ENCODE data around the gene UTP3. TPM values are rescaled to one million over a fixed set of nuclear protein-coding genes. Genes with fewer than 3 reads are reported as not detected.
"Not testable (repeated sequence)": the region's sequence is repeated elsewhere in the genome, so short reads cannot be mapped to it uniquely, and the experiment has no call there.

UTP3 gene
- total RNA-seq, 1 donor from 2014 or later = 38.5 TPM

- Mint-ChIP-seq H3K36me3 (ENCODE audit: low read depth) (peaks cover 34% of the 10 kb centered on the region), H3K27ac (peak overlapping the region; percentile 100), H3K27me3 (no peaks in the 10 kb centered on the region), H3K9me3 (no peaks in the 10 kb centered on the region), H3K4me1 (peaks cover 46% of the 10 kb centered on the region), H3K4me3 (peak overlapping the region; percentile 99)
- CTCF ChIA-PET = interaction anchor here (0.7 to 6.7 kb wide), 4 partner anchors 18 to 261 kb away, joined by 3 to 48 read pairs (median 4); no protein-coding TSS in a partner anchor
- POLR2A ChIA-PET = interaction anchor here (0.7 to 2.2 kb wide), 11 partner anchors 9 to 156 kb away, joined by 3 to 12 read pairs (median 4); no protein-coding TSS in a partner anchor
- intact Hi-C loops (cut with micrococcal nuclease) = no loop called here
- no peak for DNase-seq
- no peak for TF ChIP-seq CTCF (IDR thresholded peaks at IDR 0.05)
- no peak for ATAC-seq (ENCODE audit: low read depth)
These were observed 940 bp upstream of the UTP3 start for GRCh38 chr4:70687392-70687791.

- POLR2A ChIA-PET = interaction anchor here (0.7 to 6.0 kb wide), 16 partner anchors 8 to 304 kb away, joined by 3 to 84 read pairs (median 4); partner anchors contain the start of genes DCK and GRSF1
- intact Hi-C loops (cut with micrococcal nuclease) = loop anchor here (1.0 to 2.0 kb wide), 10 partner anchors 9 to 304 kb away; partner anchors contain the start of genes DCK, GRSF1 and MOB1B
- Mint-ChIP-seq H3K27me3 (no peaks in the 10 kb centered on the region), H3K4me3 (peak overlapping the region; percentile 99), H3K4me1 (peaks cover 52% of the 10 kb centered on the region), H3K36me3 (ENCODE audit: low read depth) (peaks cover 37% of the 10 kb centered on the region), H3K27ac (peak overlapping the region; percentile 100), H3K9me3 (no peaks in the 10 kb centered on the region)
- ATAC-seq (ENCODE audit: low read depth) = peak; percentile 4
- CTCF ChIA-PET = interaction anchor here (0.5 to 6.7 kb wide), 5 partner anchors 16 to 305 kb away, joined by 3 to 48 read pairs (median 5); no protein-coding TSS in a partner anchor
- TF ChIP-seq CTCF (IDR thresholded peaks at IDR 0.05) = no peak
- DNase-seq = no peak
These were observed 481 bp downstream of the UTP3 start for GRCh38 chr4:70688795-70689231.

- H3K27me3 Mint-ChIP-seq = no peaks in the 10 kb centered on the region
- no peak for TF ChIP-seq CTCF (IDR thresholded peaks at IDR 0.05)
- DNase-seq = no peak
- H3K9me3 Mint-ChIP-seq = no peaks in the 10 kb centered on the region
- intact Hi-C loops (cut with micrococcal nuclease) = no loop called here
- no peak overlapping the region for H3K4me3 Mint-ChIP-seq
- peaks cover 37% of the 10 kb centered on the region for H3K36me3 Mint-ChIP-seq (ENCODE audit: low read depth)
- ATAC-seq (ENCODE audit: low read depth) = no peak
- ChIA-PET POLR2A (interaction anchor here (0.6 to 6.0 kb wide), 6 partner anchors 12 to 275 kb away, joined by 3 to 84 read pairs (median 4); no protein-coding TSS in a partner anchor), CTCF (interaction anchor here (6.7 kb wide), 1 partner anchor 13 kb away, joined by 48 read pairs; no protein-coding TSS in a partner anchor)
- H3K27ac Mint-ChIP-seq = no peak overlapping the region
- peaks cover 51% of the 10 kb centered on the region for H3K4me1 Mint-ChIP-seq
These were observed 3.3 kb downstream of the UTP3 start for GRCh38 chr4:70691661-70692060.

GRCh38 chr4:70694633-70695032 lies 6.3 kb downstream of the UTP3 start:
- DNase-seq; CTCF ChIA-PET; H3K4me3 Mint-ChIP-seq; ATAC-seq (ENCODE audit: low read depth); H3K27me3 Mint-ChIP-seq; H3K9me3 Mint-ChIP-seq; intact Hi-C loops (cut with micrococcal nuclease); H3K27ac Mint-ChIP-seq: not testable (repeated sequence)
- Mint-ChIP-seq H3K4me1 (peaks cover 29% of the 10 kb centered on the region), H3K36me3 (ENCODE audit: low read depth) (peaks cover 19% of the 10 kb centered on the region)
- POLR2A ChIA-PET = interaction anchor here (0.6 to 0.7 kb wide), 2 partner anchors 122 to 145 kb away, joined by 3 to 5 read pairs; partner anchors contain the start of gene GRSF1

- H3K27me3 Mint-ChIP-seq; intact Hi-C loops (cut with micrococcal nuclease); H3K9me3 Mint-ChIP-seq; H3K4me3 Mint-ChIP-seq; H3K4me1 Mint-ChIP-seq; ATAC-seq (ENCODE audit: low read depth); DNase-seq; H3K27ac Mint-ChIP-seq; H3K36me3 Mint-ChIP-seq (ENCODE audit: low read depth): not testable (repeated sequence)
- CTCF ChIA-PET = interaction anchor here (1.6 kb wide), 1 partner anchor 36 kb away, joined by 4 read pairs; no protein-coding TSS in a partner anchor
- POLR2A ChIA-PET = interaction anchor here (0.7 to 3.0 kb wide), 2 partner anchors 9 to 103 kb away, joined by 3 to 12 read pairs; partner anchors contain the start of gene UTP3
These were observed 10.1 kb downstream of the UTP3 start for GRCh38 chr4:70698435-70698834.

GRCh38 chr4:70700712-70701111 lies 12.4 kb downstream of the UTP3 start:
- no peak for ATAC-seq (ENCODE audit: low read depth)
- intact Hi-C loops (cut with micrococcal nuclease) = no loop called here
- Mint-ChIP-seq H3K9me3 (no peaks in the 10 kb centered on the region), H3K4me3 (no peak overlapping the region), H3K27ac (no peak overlapping the region), H3K4me1 (peaks cover 11% of the 10 kb centered on the region), H3K27me3 (no peaks in the 10 kb centered on the region), H3K36me3 (ENCODE audit: low read depth) (peaks cover 3% of the 10 kb centered on the region)
- no peak for TF ChIP-seq CTCF (IDR thresholded peaks at IDR 0.05)
- no peak for DNase-seq
- ChIA-PET CTCF (interaction anchor here (0.9 to 1.0 kb wide), 2 partner anchors 11 to 36 kb away, joined by 3 to 4 read pairs; no protein-coding TSS in a partner anchor), POLR2A (interaction anchor here (0.8 to 6.1 kb wide), 3 partner anchors 9 to 21 kb away, joined by 3 to 84 read pairs (median 3); partner anchors contain the start of gene UTP3)

Data from activated B cell treated with CpG ODN at 0.5 μM for 24 hours (primary cell).